Measurements from ENCODE around the gene RABL3. TPM values are rescaled to one million over a fixed set of nuclear protein-coding genes. Genes with fewer than 3 reads are reported as not detected.

RABL3 gene
- total and polyA plus RNA-seq, 8 donors = 2.1 to 14.8 (median 7.9) TPM

- 97 to 98% methylated on average over 1 of the region's 1 CpG for WGBS, 2 donors
- no peak overlapping the region for H3K4me3 ChIP-seq
- H3K4me1 ChIP-seq = no peaks in the 10 kb centered on the region
- TF ChIP-seq CTCF (IDR thresholded peaks at IDR 0.05) = no peak
- DNase-seq (no peak), ATAC-seq (no peak), FAIRE-seq (no peak)
- intact Hi-C loops (cut with DNase I) = no loop called here
- peaks cover 0 to 10% (median 0%) of the 10 kb centered on the region in 3 donors for H3K36me3 ChIP-seq
- no peaks in the 10 kb centered on the region for H3K9me3 ChIP-seq
- H3K27me3 ChIP-seq = no peaks in the 10 kb centered on the region
- H3K27ac ChIP-seq = no peak overlapping the region
These were observed 9.9 kb upstream of the RABL3 start for GRCh38 chr3:120752230-120752629.

DNA sequence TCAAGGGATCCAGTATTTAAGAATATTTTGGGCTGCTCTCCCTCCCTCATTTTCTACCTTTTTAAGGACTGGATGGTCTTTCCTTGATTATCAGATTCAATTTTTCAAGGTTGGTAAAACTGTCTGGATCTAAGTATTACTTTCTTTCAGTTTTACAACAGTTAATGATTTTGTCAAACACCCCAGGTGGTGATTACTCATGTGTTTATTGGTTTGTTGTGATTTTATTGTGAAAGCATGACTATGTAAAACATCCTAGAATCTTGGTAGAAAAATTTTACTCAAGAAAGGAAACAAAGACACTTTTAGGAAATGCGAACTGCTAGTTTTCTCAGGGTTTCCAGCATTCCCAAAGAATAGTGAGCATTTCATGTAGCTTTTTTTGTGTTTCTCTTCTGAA lies 7.5 kb upstream of the RABL3 start:
- Histone ChIP-seq H3K27me3 (no peaks in the 10 kb centered on the region), H3K36me3 (peaks cover 0 to 10% (median 0%) of the 10 kb centered on the region in 3 donors), H3K4me3 (no peak overlapping the region), H3K9me3 (no peaks in the 10 kb centered on the region), H3K27ac (no peak overlapping the region), H3K4me1 (no peaks in the 10 kb centered on the region)
- ATAC-seq (no peak), DNase-seq (no peak), FAIRE-seq (no peak)
- intact Hi-C loops (cut with DNase I) = no loop called here
- 93 to 97% methylated on average over 1 of the region's 1 CpG for WGBS, 2 donors
- no peak for TF ChIP-seq CTCF (IDR thresholded peaks at IDR 0.05)

DNA sequence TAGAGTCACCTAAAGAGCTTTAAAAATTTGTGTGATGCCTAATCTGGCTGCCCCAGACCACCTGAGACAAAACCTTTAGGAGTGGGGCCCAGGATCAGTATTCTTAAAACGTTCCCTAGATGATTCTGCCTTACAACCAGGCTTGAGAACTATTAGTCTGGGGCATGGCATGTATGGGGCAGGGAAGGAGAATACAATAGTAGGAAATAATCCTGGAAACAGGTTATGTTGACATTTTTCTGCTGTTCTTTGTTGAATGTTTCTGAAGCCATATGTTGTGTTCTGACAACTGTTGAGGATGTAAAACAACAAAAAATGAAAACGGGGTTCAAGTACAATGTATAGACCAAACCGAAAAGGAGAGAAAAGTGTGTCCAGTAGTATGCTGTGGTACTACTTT lies 3.1 kb upstream of the RABL3 start:
- no peak for ATAC-seq
- Histone ChIP-seq H3K4me3 (no peak overlapping the region), H3K27me3 (no peaks in the 10 kb centered on the region), H3K4me1 (peaks cover 0 to 7% (median 4%) of the 10 kb centered on the region in 3 donors), H3K9me3 (no peaks in the 10 kb centered on the region), H3K36me3 (no peaks in the 10 kb centered on the region), H3K27ac (no peak overlapping the region)
- 79 to 89% methylated on average over 3 of the region's 3 CpGs for WGBS, 2 donors
- FAIRE-seq = no peak
- no peak for TF ChIP-seq CTCF (IDR thresholded peaks at IDR 0.05)
- intact Hi-C loops (cut with DNase I) = no loop called here
- no peak for DNase-seq

GRCh38 chr3:120743556-120744195 lies 1.4 kb upstream of the RABL3 start:
- no peak for DNase-seq
- H3K9me3 ChIP-seq = no peaks in the 10 kb centered on the region
- ATAC-seq = no peak
- intact Hi-C loops (cut with DNase I) = no loop called here
- WGBS, 2 donors = 39 to 51% methylated on average over 6 of the region's 6 CpGs
- H3K4me3 ChIP-seq = peak overlapping the region; percentile 69 to 96 (median 84)
- H3K27me3 ChIP-seq = no peaks in the 10 kb centered on the region
- H3K36me3 ChIP-seq = no peaks in the 10 kb centered on the region
- FAIRE-seq = no peak
- TF ChIP-seq CTCF (IDR thresholded peaks at IDR 0.05) = no peak
- peaks cover 0 to 7% (median 4%) of the 10 kb centered on the region in 3 donors for H3K4me1 ChIP-seq
- peak overlapping the region; percentile 90 to 98 (median 93) for H3K27ac ChIP-seq

DNA sequence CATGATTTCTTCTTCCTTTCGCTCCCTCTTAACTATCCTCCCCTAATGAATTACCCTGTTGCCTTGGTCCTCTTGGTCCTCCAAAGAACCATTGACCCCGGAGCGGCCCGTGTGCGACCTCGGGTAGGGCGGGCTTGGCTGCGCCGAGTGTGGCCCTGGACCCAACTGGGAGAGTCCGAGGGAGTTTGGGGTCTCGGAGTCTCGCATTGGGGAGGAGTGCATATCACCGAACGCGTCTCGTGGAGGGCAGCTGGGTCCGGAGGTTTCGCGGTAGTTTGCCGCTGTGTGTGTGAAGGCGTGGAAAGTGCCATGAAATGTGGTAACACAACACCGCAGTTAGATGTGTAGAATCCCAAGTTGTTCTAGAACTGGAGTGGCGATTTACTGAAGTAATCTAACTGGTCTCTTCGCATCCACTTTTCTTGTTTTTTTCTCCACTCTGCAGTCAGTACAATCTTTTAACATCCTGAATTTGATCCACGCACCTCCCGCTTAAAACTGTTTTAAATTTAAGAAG lies 591 bp upstream of the RABL3 start:
- Histone ChIP-seq H3K4me3 (peak overlapping the region; percentile 69 to 96 (median 84)), H3K27ac (peak overlapping the region; percentile 90 to 98 (median 93)), H3K4me1 (peaks cover 0 to 7% (median 4%) of the 10 kb centered on the region in 3 donors), H3K9me3 (no peaks in the 10 kb centered on the region), H3K27me3 (no peaks in the 10 kb centered on the region), H3K36me3 (no peaks in the 10 kb centered on the region)
- TF ChIP-seq CTCF (IDR thresholded peaks at IDR 0.05) = no peak
- DNase-seq (peak in 4 of 6 donors; percentile 38 to 70 (median 56)), ATAC-seq (peak; percentile 8 to 37 (median 26)), FAIRE-seq (no peak)
- intact Hi-C loops (cut with DNase I) = no loop called here
- 0% methylated on average over 26 of the region's 26 CpGs for WGBS, 2 donors

Data from pancreas (tissue), 10 donors.